Endothelial cell of umbilical vein (primary cell): ENCODE results near the gene CNOT1. TPM values are rescaled to one million over a fixed set of nuclear protein-coding genes. Genes with fewer than 3 reads are reported as not detected.

Experiments used
- BruUV-seq: library from RNA; stranded (reverse); fragments of 400-500 nt; replicated peaks from 2 replicates; lab custom pipeline; 2021; lab: Mats Ljungman, UMichigan
- CTCF ChIA-PET: fragments of 300-600, 350-600 bp; sonication (Branson Sonifier 250); formaldehyde crosslinking; loops from one replicate; lab custom pipeline; 2021; ENCODE audit warnings: antibody characterized with exemption, inconsistent platforms; lab: Charles Lee
- POLR2A ChIA-PET: fragments of 300-600, 350-600 bp; sonication (Branson Sonifier 250); formaldehyde crosslinking; loops from one replicate; lab custom pipeline; 2021; ENCODE audit warnings: antibody characterized with exemption, inconsistent platforms; lab: Charles Lee
- DNase-seq: peaks from one replicate; pipeline ENCODE4 v3.0.0-alpha.2; 2011; ENCODE audit warnings: low read depth, low spot score
- FAIRE-seq: peaks from 2 replicates; lab custom pipeline; 2011; peaks lifted over from hg19 to GRCh38; lab: Jason Lieb, UNC
- H2AFZ ChIP-seq: 2 replicates; pipeline ENCODE4 v1.6.0; 2012; ENCODE audit warnings: low read depth, low read length, control low read depth, inconsistent platforms
- H3K27ac ChIP-seq: 2 replicates; pipeline ENCODE4 v1.5.1; 2011; ENCODE audit warnings: low read depth, mild to moderate bottlenecking, control low read depth, low read length, moderate library complexity; ENCODE audit not compliant: insufficient read depth
- H3K27me3 ChIP-seq, 2 experiments: 2 replicates each; pipeline versions ENCODE4 v1.6.0 to v1.6.1; 2011; ENCODE audit warnings: low read length in 2 of 2, mixed read lengths in 1 of 2; ENCODE audit not compliant: control insufficient read depth in 2 of 2, insufficient read depth in 2 of 2
- H3K36me3 ChIP-seq, 2 experiments: 2 replicates in 1 of 2; 3 replicates in 1 of 2; pipeline ENCODE4 v1.5.1; 2011; ENCODE audit warnings: low read length in 2 of 2, mild to moderate bottlenecking in 1 of 2, moderate library complexity in 1 of 2; ENCODE audit not compliant: control insufficient read depth in 2 of 2, insufficient read depth in 2 of 2; ENCODE audit errors: extremely low read depth in 1 of 2
- H3K4me1 ChIP-seq: 3 replicates; pipeline ENCODE4 v1.5.1; 2011; ENCODE audit warnings: mild to moderate bottlenecking, low read length; ENCODE audit not compliant: control insufficient read depth, insufficient read depth; ENCODE audit errors: extremely low read depth
- H3K4me2 ChIP-seq: 2 replicates; pipeline ENCODE4 v1.6.1; 2011; ENCODE audit warnings: low read length, control low read depth, mixed read lengths; ENCODE audit not compliant: insufficient read depth
- H3K4me3 ChIP-seq, 3 experiments: fragments of 200-600 bp in 1 of 3; sonication (generic), shearing (Covaris generic) in 1 of 3; replicated peaks in 1 of 3; 2 replicates each; pipeline ENCODE4 v1.5.1; 2011 to 2016; ENCODE audit warnings: control low read depth in 3 of 3, low read length in 3 of 3, mild to moderate bottlenecking in 2 of 3, inconsistent platforms in 1 of 3, low read depth in 1 of 3, moderate library complexity in 1 of 3; ENCODE audit not compliant: insufficient read depth in 1 of 3
- H3K79me2 ChIP-seq: 2 replicates; pipeline ENCODE4 v1.6.0; 2012; ENCODE audit warnings: low read length, inconsistent platforms; ENCODE audit not compliant: control insufficient read depth, insufficient read depth
- H3K9ac ChIP-seq: replicated peaks from 2 replicates; pipeline ENCODE3; 2011; ENCODE audit warnings: low read length, control low read depth; ENCODE audit not compliant: insufficient read depth; ENCODE audit errors: extremely low read depth
- H3K9me1 ChIP-seq: replicated peaks from 3 replicates; pipeline ENCODE4 v1.6.0; 2011; ENCODE audit warnings: mild to moderate bottlenecking, low read length; ENCODE audit not compliant: control insufficient read depth, insufficient read depth; ENCODE audit errors: extremely low read depth
- H3K9me3 ChIP-seq: replicated peaks from 2 replicates; pipeline ENCODE4 v1.5.1; 2012; ENCODE audit warnings: low read length, inconsistent platforms; ENCODE audit not compliant: control insufficient read depth, insufficient read depth
- H4K20me1 ChIP-seq: replicated peaks from 2 replicates; pipeline ENCODE3; 2011; ENCODE audit warnings: mild to moderate bottlenecking, low read length; ENCODE audit not compliant: control insufficient read depth, insufficient read depth; ENCODE audit errors: extremely low read depth
- CTCF ChIP-seq, 2 donors: IDR thresholded peaks; 1 replicate in 1 of 2; 2 replicates in 1 of 2; pipeline ENCODE4 v1.5.1; 2011; ENCODE audit warnings: low read length in 2 of 2, mild to moderate bottlenecking in 2 of 2, moderate library complexity in 2 of 2, control low read depth in 1 of 2, inconsistent platforms in 1 of 2, low read depth in 1 of 2; ENCODE audit not compliant: insufficient read depth in 1 of 2; ENCODE audit errors: extremely low read depth in 1 of 2
- EZH2 ChIP-seq: IDR thresholded peaks from 2 replicates; pipeline ENCODE4 v1.6.1; 2012; ENCODE audit warnings: borderline replicate concordance, low read depth, mild to moderate bottlenecking, moderate library complexity, low read length, inconsistent platforms; ENCODE audit not compliant: severe bottlenecking
- FOS ChIP-seq: IDR thresholded peaks from 2 replicates; pipeline ENCODE4 v1.6.1; 2011; ENCODE audit warnings: mild to moderate bottlenecking, low read length, moderate library complexity, borderline replicate concordance; ENCODE audit not compliant: insufficient read depth
- GATA2 ChIP-seq: IDR thresholded peaks from 2 replicates; pipeline ENCODE4 v1.7.0; 2011; ENCODE audit warnings: low read depth, mild to moderate bottlenecking, moderate library complexity, mixed read lengths, low read length; ENCODE audit not compliant: insufficient read length, insufficient read depth
- JUN ChIP-seq: IDR thresholded peaks from 2 replicates; pipeline ENCODE4 v1.6.1; 2011; ENCODE audit warnings: borderline replicate concordance, low read depth; ENCODE audit not compliant: insufficient read length, insufficient read depth
- MYC ChIP-seq: IDR thresholded peaks from one replicate; pipeline ENCODE4 v1.6.1; 2011; ENCODE audit warnings: mild to moderate bottlenecking, low read depth, low read length
- POLR2A ChIP-seq: IDR thresholded peaks from 2 replicates; pipeline ENCODE4 v1.6.1; 2012; ENCODE audit warnings: low read depth, mild to moderate bottlenecking, control low read depth, low read length
- POLR2AphosphoS5 ChIP-seq: IDR thresholded peaks from 2 replicates; pipeline ENCODE4 v1.6.1; 2012; ENCODE audit warnings: low read depth, mild to moderate bottlenecking, control low read depth, low read length, moderate library complexity; ENCODE audit not compliant: insufficient read depth
- dilution Hi-C: fragments of 300-500 bp; cut with MboI; formaldehyde crosslinking; loops from one replicate; pipeline ENCODE4 v1.15.0; 2019; ENCODE audit warnings: low sequenced_read_pairs; ENCODE audit not compliant: extremely low pct_ligation_motif_present
- intact Hi-C: fragments of 100-400 bp; cut with micrococcal nuclease; formaldehyde crosslinking; loops from one replicate; pipeline ENCODE4 v1.10.0; 2022
- polyA plus RNA-seq, 4 experiments: library from polyadenylated mRNA; depleted of rRNA in 3 of 4; stranded (reverse) in 3 of 4; unstranded in 1 of 4; fragments of >200 nt; gene quantifications; 2 replicates each; pipeline versions ENCODE4 v1.2.1 to v1.2.3, GENCODE V29; 2011 to 2012; ENCODE audit warnings: missing spikeins in 1 of 4
- total RNA-seq: library from RNA; stranded (reverse); gene quantifications from 2 replicates; pipeline ENCODE4 v1.2.3, GENCODE V29; 2021
- TF ChIP-seq, protein P1 (sequence below): IDR thresholded peaks from 2 replicates; pipeline ENCODE4 v1.6.1; 2011; ENCODE audit not compliant: insufficient read depth, insufficient read length

CNOT1 gene
- total and polyA plus RNA-seq, 2 donors (not counting 3 experiments of a cell fraction or from before 2014, with no cell fraction given), result 142 to 151 TPM

GRCh38 chr16:58488531-58488930, 141.1 kb downstream of the CNOT1 start:
- intact Hi-C loops, result no loop called here

DNA sequence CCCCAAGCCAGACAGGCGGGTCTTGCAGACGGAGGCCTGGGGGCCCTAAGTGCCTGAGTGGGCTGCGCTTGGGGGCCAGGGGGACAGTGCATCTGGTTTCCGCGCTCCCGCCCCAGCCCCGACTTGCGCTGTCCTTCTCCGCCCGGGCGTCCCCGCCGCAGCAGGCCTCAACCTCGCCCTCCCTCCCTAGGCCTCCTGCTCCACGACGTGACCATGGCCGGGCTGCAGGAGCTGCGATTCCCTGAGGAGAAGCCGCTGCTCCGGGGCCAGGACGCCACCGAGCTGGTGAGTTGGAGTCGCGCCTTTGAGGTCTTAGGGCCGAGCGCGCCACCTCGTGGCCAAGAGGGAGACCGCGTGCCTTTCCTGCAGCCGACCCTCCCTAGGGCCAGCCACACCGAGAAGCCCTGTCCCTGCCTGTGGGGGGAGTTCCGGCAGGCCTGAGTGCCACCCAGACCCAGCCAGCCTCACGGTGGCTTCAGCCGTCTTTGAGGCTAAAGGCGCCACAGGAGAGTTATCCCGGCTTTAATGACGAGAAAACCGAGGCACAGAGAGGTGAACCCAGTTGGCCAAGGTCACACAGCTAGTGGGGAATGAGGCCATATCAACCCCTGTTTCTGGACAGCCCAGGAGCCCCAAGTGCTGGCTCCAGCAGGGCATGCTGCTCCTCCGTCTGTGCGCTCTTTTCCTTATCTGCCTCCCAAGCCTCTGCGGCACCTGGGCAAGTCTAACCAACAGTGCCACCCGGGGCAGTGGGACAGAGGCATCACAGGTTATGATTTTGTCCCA, 141.9 kb downstream of the CNOT1 start:
- FAIRE-seq (peak; percentile 85), DNase-seq (peak; percentile 75)
- no peak overlapping the region for H3K4me2 ChIP-seq
- peak; percentile 42 for TF ChIP-seq POLR2AphosphoS5
- peak; percentile 94 to 97 for TF ChIP-seq CTCF (IDR thresholded peaks at IDR 0.05; ENCODE audit: extremely low read depth in 1 of 2, insufficient read depth in 1 of 2, low read depth in 1 of 2, low read length in 2 of 2)
- no peak for TF ChIP-seq EZH2
- TF ChIP-seq POLR2A, result no peak
- TF ChIP-seq, protein P1, sequence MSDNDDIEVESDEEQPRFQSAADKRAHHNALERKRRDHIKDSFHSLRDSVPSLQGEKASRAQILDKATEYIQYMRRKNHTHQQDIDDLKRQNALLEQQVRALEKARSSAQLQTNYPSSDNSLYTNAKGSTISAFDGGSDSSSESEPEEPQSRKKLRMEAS, result peak; percentile 79
- TF ChIP-seq MYC, result no peak
- no peak for TF ChIP-seq FOS
- no peak for TF ChIP-seq GATA2
- H3K79me2 ChIP-seq, result no peaks in the 10 kb centered on the region
- no peak overlapping the region for H3K27ac ChIP-seq
- no peaks in the 10 kb centered on the region for H3K4me1 ChIP-seq
- H2AFZ ChIP-seq, result peak overlapping the region; percentile 37
- H3K9ac ChIP-seq, result no peak overlapping the region
- ChIA-PET CTCF (interaction anchor here (0.6 to 6.4 kb wide), 46 partner anchors 10 to 463 kb away, joined by 3 to 550 read pairs (median 6); partner anchors contain the start of genes GINS3, NDRG4 and SLC38A7), POLR2A (no interaction called here)
- no peak overlapping the region for H3K4me3 ChIP-seq
- dilution Hi-C loops, result no loop called here
- no peaks in the 10 kb centered on the region for H3K9me1 ChIP-seq
- no peaks in the 10 kb centered on the region for H4K20me1 ChIP-seq
- BruUV-seq, result no TSS peak
- no peaks in the 10 kb centered on the region for H3K27me3 ChIP-seq
- intact Hi-C loops, result loop anchor here (1.0 to 2.0 kb wide), 4 partner anchors 95 to 188 kb away; partner anchors contain the start of gene GINS3
- H3K9me3 ChIP-seq, result no peaks in the 10 kb centered on the region
- peaks cover 0 to 2% of the 10 kb centered on the region in 2 experiments for H3K36me3 ChIP-seq

More at GRCh38 chr16:58488531-58488930, 141.1 kb downstream of the CNOT1 start:
- H3K9me1 ChIP-seq, result no peaks in the 10 kb centered on the region
- POLR2A ChIA-PET, result no interaction called here
- CTCF ChIA-PET, result interaction anchor here (0.7 to 6.4 kb wide), 16 partner anchors 11 to 268 kb away, joined by 3 to 550 read pairs (median 10); partner anchors contain the start of genes GINS3 and NDRG4
- no peaks in the 10 kb centered on the region for H3K79me2 ChIP-seq
- FAIRE-seq (no peak), DNase-seq (no peak)
- dilution Hi-C loops, result no loop called here
- H3K9me3 ChIP-seq, result no peaks in the 10 kb centered on the region
- H3K9ac ChIP-seq, result no peak overlapping the region
- no peak overlapping the region for H3K27ac ChIP-seq
- no peaks in the 10 kb centered on the region for H3K27me3 ChIP-seq
- H2AFZ ChIP-seq, result no peak overlapping the region
- no peak overlapping the region for H3K4me2 ChIP-seq
- H3K36me3 ChIP-seq, result peaks cover 0 to 2% of the 10 kb centered on the region in 2 experiments
- H3K4me1 ChIP-seq, result no peaks in the 10 kb centered on the region
- no peak for TF ChIP-seq MYC
- no peak for TF ChIP-seq JUN
- no peak for TF ChIP-seq POLR2A
- no peak overlapping the region for H3K4me3 ChIP-seq
- no peaks in the 10 kb centered on the region for H4K20me1 ChIP-seq
- BruUV-seq, result no TSS peak
